GM21381 (cell line): Measurements from ENCODE around the gene GNB3.

Experiments
- ATAC-seq: cut with Tn5 transposase; IDR thresholded peaks from one replicate; pipeline ENCODE4 v1.9.1; 2021; ENCODE audit warnings: mild to moderate bottlenecking, moderate library complexity; ENCODE audit not compliant: unreplicated experiment

Gene GNB3

GRCh38 chr12:6836851-6837250, 3.9 kb upstream of the GNB3 start:
- no peak for ATAC-seq

GRCh38 chr12:6837370-6838060, 3.2 kb upstream of the GNB3 start:
- ATAC-seq: no peak

GRCh38 chr12:6838854-6839253, 1.9 kb upstream of the GNB3 start:
- no peak for ATAC-seq

- ATAC-seq: peak; percentile 83
Observed at GRCh38 chr12:6839482-6840201, 1.1 kb upstream of the GNB3 start.

- no peak for ATAC-seq
Observed at GRCh38 chr12:6840330-6840729, 395 bp upstream of the GNB3 start.

GRCh38 chr12:6842075-6842474, 1.4 kb downstream of the GNB3 start:
- no peak for ATAC-seq

GRCh38 chr12:6843118-6843902, 2.6 kb downstream of the GNB3 start:
- no peak for ATAC-seq

- ATAC-seq: no peak
Observed at GRCh38 chr12:6845395-6845794, 4.7 kb downstream of the GNB3 start.

GRCh38 chr12:6846316-6846869, 5.7 kb downstream of the GNB3 start:
- ATAC-seq: no peak

- no peak for ATAC-seq
Observed at GRCh38 chr12:6847676-6848075, 7.0 kb downstream of the GNB3 start.

GRCh38 chr12:6849427-6849826, 8.7 kb downstream of the GNB3 start:
- no peak for ATAC-seq

- no peak for ATAC-seq
Observed at GRCh38 chr12:6849976-6850560, 9.3 kb downstream of the GNB3 start.

GRCh38 chr12:6850796-6851152, 10.0 kb downstream of the GNB3 start:
- ATAC-seq: no peak

GRCh38 chr12:6851153-6851920, 10.6 kb downstream of the GNB3 start, which contains the start of gene CDCA3:
TSS of gene CDCA3 (minus strand) at chr12:6851286. CDS start at chr12:6850952, 334 bp downstream.
- peak; percentile 50 for ATAC-seq

GRCh38 chr12:6851921-6852650, 11.4 kb downstream of the GNB3 start, which contains the start of gene USP5:
TSS of gene USP5 (plus strand) at chr12:6852150. CDS start at chr12:6852180, 30 bp downstream.
- peak; percentile 70 for ATAC-seq

- ATAC-seq: no peak
Observed at GRCh38 chr12:6852651-6853354, 12.1 kb downstream of the GNB3 start.

- no peak for ATAC-seq
Observed at GRCh38 chr12:6853626-6854025, 12.9 kb downstream of the GNB3 start.

GRCh38 chr12:6854036-6854435, 13.3 kb downstream of the GNB3 start:
- ATAC-seq: no peak

- no peak for ATAC-seq
Observed at GRCh38 chr12:6855322-6855721, 14.6 kb downstream of the GNB3 start.
